Activated CD8-positive, alpha-beta T cell treated with anti-CD3 and anti-CD28 coated beads for 36 hours (primary cell): ENCODE results near the gene UCN3. TPM values are rescaled to one million over a fixed set of nuclear protein-coding genes. Genes with fewer than 3 reads are reported as not detected.

Source experiments
- ATAC-seq: fragments of 200-7000 bp; cut with Tn5 transposase; one replicate; pipeline ENCODE4 v1.10.0; 2021; ENCODE audit warnings: mild to moderate bottlenecking, moderate library complexity
- CTCF ChIA-PET: fragments of 350-600 bp; sonication (Branson Sonifier 250); formaldehyde crosslinking; loops from one replicate; lab custom pipeline; 2021; ENCODE audit warnings: antibody characterized with exemption; lab: Charles Lee
- POLR2A ChIA-PET: fragments of 350-600 bp; sonication (Branson Sonifier 250); formaldehyde crosslinking; loops from one replicate; lab custom pipeline; 2021; ENCODE audit warnings: antibody characterized with exemption; lab: Charles Lee
- DNase-seq: peaks from one replicate; pipeline ENCODE4 v3.0.0-alpha.2; 2020
- H3K27ac Mint-ChIP-seq: one replicate; pipeline ENCODE4 v1.8.0; 2021; ENCODE audit warnings: mild to moderate bottlenecking, mixed read lengths
- H3K27me3 Mint-ChIP-seq: one replicate; pipeline ENCODE4 v1.8.0; 2021; ENCODE audit warnings: mixed read lengths
- H3K36me3 Mint-ChIP-seq: one replicate; pipeline ENCODE4 v1.8.0; 2021; ENCODE audit warnings: low read depth, mixed read lengths
- H3K4me1 Mint-ChIP-seq: one replicate; pipeline ENCODE4 v1.8.0; 2021; ENCODE audit warnings: low read depth, mixed read lengths
- H3K4me3 Mint-ChIP-seq: one replicate; pipeline ENCODE4 v1.8.0; 2021; ENCODE audit warnings: mild to moderate bottlenecking, moderate library complexity, mixed read lengths
- H3K9me3 Mint-ChIP-seq: one replicate; pipeline ENCODE4 v1.8.0; 2021; ENCODE audit warnings: mixed read lengths
- intact Hi-C: fragments of 100-400 bp; cut with micrococcal nuclease; formaldehyde crosslinking; loops from one replicate; pipeline ENCODE4 v1.10.0; 2022
- total RNA-seq, 2 experiments: library from RNA; stranded (reverse); gene quantifications; one replicate each; pipeline ENCODE4 v1.2.3, GENCODE V29; 2021
- TF ChIP-seq, protein P1 (sequence below): fragments of 200-600 bp; IDR thresholded peaks from one replicate; pipeline ENCODE4 v1.8.0; 2022; ENCODE audit warnings: antibody characterized with exemption, mild to moderate bottlenecking

UCN3 gene
- total RNA-seq, 2 experiments from 2014 or later = not detected

GRCh38 chr10:5412277-5412941, 47.6 kb downstream of the UCN3 start, which contains the start of gene NET1:
Gene NET1 (plus strand): TSS chr10:5412557. CDS start chr10:5412693, 136 bp downstream.
- CTCF ChIA-PET = no interaction called here
- TF ChIP-seq, protein P1, sequence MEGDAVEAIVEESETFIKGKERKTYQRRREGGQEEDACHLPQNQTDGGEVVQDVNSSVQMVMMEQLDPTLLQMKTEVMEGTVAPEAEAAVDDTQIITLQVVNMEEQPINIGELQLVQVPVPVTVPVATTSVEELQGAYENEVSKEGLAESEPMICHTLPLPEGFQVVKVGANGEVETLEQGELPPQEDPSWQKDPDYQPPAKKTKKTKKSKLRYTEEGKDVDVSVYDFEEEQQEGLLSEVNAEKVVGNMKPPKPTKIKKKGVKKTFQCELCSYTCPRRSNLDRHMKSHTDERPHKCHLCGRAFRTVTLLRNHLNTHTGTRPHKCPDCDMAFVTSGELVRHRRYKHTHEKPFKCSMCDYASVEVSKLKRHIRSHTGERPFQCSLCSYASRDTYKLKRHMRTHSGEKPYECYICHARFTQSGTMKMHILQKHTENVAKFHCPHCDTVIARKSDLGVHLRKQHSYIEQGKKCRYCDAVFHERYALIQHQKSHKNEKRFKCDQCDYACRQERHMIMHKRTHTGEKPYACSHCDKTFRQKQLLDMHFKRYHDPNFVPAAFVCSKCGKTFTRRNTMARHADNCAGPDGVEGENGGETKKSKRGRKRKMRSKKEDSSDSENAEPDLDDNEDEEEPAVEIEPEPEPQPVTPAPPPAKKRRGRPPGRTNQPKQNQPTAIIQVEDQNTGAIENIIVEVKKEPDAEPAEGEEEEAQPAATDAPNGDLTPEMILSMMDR = no peak
- peak; percentile 79 for DNase-seq
- Mint-ChIP-seq H3K27me3 (peaks cover 19% of the 10 kb centered on the region), H3K9me3 (peaks cover 3% of the 10 kb centered on the region), H3K27ac (no peak within 1 kb of the TSS), H3K4me1 (peaks cover 3% of the 10 kb centered on the region), H3K4me3 (no peak within 1 kb of the TSS), H3K36me3 (peaks cover 5% of the 10 kb centered on the region)
- ATAC-seq = peak; percentile 92
- POLR2A ChIA-PET = interaction anchor here (1.4 kb wide), 1 partner anchor 9 kb away, joined by 3 read pairs; no protein-coding TSS in a partner anchor
- intact Hi-C loops = no loop called here

- DNase-seq (no peak), ATAC-seq (no peak)
- peaks cover 3% of the 10 kb centered on the region for H3K4me1 Mint-ChIP-seq
- TF ChIP-seq, protein P1 = no peak
- peaks cover 16% of the 10 kb centered on the region for H3K27me3 Mint-ChIP-seq
- CTCF ChIA-PET = interaction anchor here (1.0 to 1.3 kb wide), 2 partner anchors 29 to 217 kb away, joined by 3 read pairs; no protein-coding TSS in a partner anchor
- peaks cover 9% of the 10 kb centered on the region for H3K9me3 Mint-ChIP-seq
- no peak overlapping the region for H3K27ac Mint-ChIP-seq
- H3K4me3 Mint-ChIP-seq = no peak overlapping the region
- POLR2A ChIA-PET = no interaction called here
- intact Hi-C loops = no loop called here
- peaks cover 7% of the 10 kb centered on the region for H3K36me3 Mint-ChIP-seq
Observed at GRCh38 chr10:5413012-5413938, 48.5 kb downstream of the UCN3 start.

DNA sequence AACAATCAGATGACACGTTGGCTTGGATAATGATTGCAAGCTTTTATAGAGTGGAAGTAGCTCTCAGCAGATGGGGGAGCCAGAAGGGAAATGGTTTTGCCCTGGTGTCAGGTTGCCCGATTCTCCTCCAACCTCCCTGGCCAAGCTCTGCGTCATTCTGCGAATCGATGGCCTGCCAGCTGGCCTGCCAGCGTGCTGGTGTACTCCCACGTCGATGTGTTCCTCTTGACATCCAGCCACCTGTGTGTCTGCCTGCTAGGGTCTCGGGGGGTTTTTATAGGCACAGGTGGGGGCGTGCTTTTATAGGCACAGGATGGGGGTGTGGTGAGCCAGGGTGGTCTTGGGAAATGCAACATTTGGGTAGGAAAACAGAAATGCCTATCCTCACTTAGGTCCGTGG, 52.2 kb downstream of the UCN3 start:
- Mint-ChIP-seq H3K27me3 (no peaks in the 10 kb centered on the region), H3K4me1 (peaks cover 5% of the 10 kb centered on the region), H3K9me3 (peaks cover 23% of the 10 kb centered on the region), H3K4me3 (no peak overlapping the region), H3K36me3 (peaks cover 13% of the 10 kb centered on the region), H3K27ac (no peak overlapping the region)
- intact Hi-C loops = no loop called here
- ATAC-seq (no peak), DNase-seq (no peak)
- TF ChIP-seq, protein P1 = no peak
- POLR2A ChIA-PET = no interaction called here
- CTCF ChIA-PET = interaction anchor here (1.0 to 6.1 kb wide), 2 partner anchors 17 to 38 kb away, joined by 3 to 19 read pairs; no protein-coding TSS in a partner anchor

GRCh38 chr10:5418584-5418983, 53.8 kb downstream of the UCN3 start:
- H3K9me3 Mint-ChIP-seq = peaks cover 23% of the 10 kb centered on the region
- no peaks in the 10 kb centered on the region for H3K27me3 Mint-ChIP-seq
- no peak for ATAC-seq
- TF ChIP-seq, protein P1 = no peak
- POLR2A ChIA-PET = no interaction called here
- DNase-seq = no peak
- CTCF ChIA-PET = interaction anchor here (0.6 to 6.1 kb wide), 4 partner anchors 16 to 568 kb away, joined by 3 to 19 read pairs (median 5); no protein-coding TSS in a partner anchor
- H3K4me3 Mint-ChIP-seq = no peak overlapping the region
- H3K36me3 Mint-ChIP-seq = peaks cover 13% of the 10 kb centered on the region
- no peak overlapping the region for H3K27ac Mint-ChIP-seq
- peaks cover 2% of the 10 kb centered on the region for H3K4me1 Mint-ChIP-seq
- intact Hi-C loops = no loop called here
